ENCODE data around the gene ANKRD39. TPM values are rescaled to one million over a fixed set of nuclear protein-coding genes. Genes with fewer than 3 reads are reported as not detected.

The ANKRD39 gene
- total and polyA plus RNA-seq, 2 donors (not counting 1 experiment from before 2014, with no cell fraction given): 14.8 to 19.3 TPM

- no peaks in the 10 kb centered on the region for H3K27me3 ChIP-seq (replicated peaks in 1 of 4; ENCODE audit: control extremely low read depth in 1 of 4, control insufficient read depth in 3 of 4, insufficient read depth in 4 of 4, low read length in 3 of 4)
- no peaks in the 10 kb centered on the region for H3K9me3 Mint-ChIP-seq (ENCODE audit: insufficient read depth)
- DNase-seq (no peak), ATAC-seq (ENCODE audit: low read depth) (no peak)
- H3K4me3 ChIP-seq (ENCODE audit: control extremely low read depth in 1 of 5, extremely low read depth in 1 of 5, insufficient read depth in 1 of 5, low read depth in 2 of 5, low read length in 4 of 5): no peak overlapping the region
- H4K20me1 ChIP-seq (ENCODE audit: control insufficient read depth, insufficient read depth, low read length, poor library complexity, severe bottlenecking): no peaks in the 10 kb centered on the region
- ChIA-PET POLR2A (no interaction called here), CTCF (interaction anchor here (0.8 to 1.3 kb wide), 2 partner anchors 20 to 74 kb away, joined by 3 to 6 read pairs; partner anchors contain the start of gene ANKRD39)
- TF ChIP-seq CTCF (IDR thresholded peaks at IDR 0.05): no peak
- TF ChIP-seq EZH2 (IDR thresholded peaks at IDR 0.05; ENCODE audit: borderline replicate concordance, insufficient read depth, low read depth, low read length, poor library complexity, severe bottlenecking): no peak
- no peaks in the 10 kb centered on the region for H3K79me2 ChIP-seq (ENCODE audit: control insufficient read depth, insufficient read depth, low read length)
- peaks cover 10 to 22% of the 10 kb centered on the region in 2 donors for H3K4me1 ChIP-seq (ENCODE audit: control insufficient read depth in 2 of 2, insufficient read depth in 2 of 2, low read length in 2 of 2)
- H3K27ac ChIP-seq (ENCODE audit: low read length in 2 of 2): no peak overlapping the region
- H3K9me3 ChIP-seq (ENCODE audit: control extremely low read depth in 1 of 3, control insufficient read depth in 2 of 3, insufficient read depth in 1 of 3, low read length in 2 of 3): no peaks in the 10 kb centered on the region
- H3K36me3 ChIP-seq (replicated peaks in 1 of 2; ENCODE audit: control extremely low read depth in 1 of 2, control insufficient read depth in 1 of 2, extremely low read depth in 1 of 2, insufficient read depth in 2 of 2, low read length in 1 of 2): peaks cover 0 to 31% of the 10 kb centered on the region in 2 experiments
- peaks cover 24% of the 10 kb centered on the region for H3K4me1 Mint-ChIP-seq
- no peak overlapping the region for H3K4me2 ChIP-seq (replicated peaks; ENCODE audit: low read depth, low read length, poor library complexity, severe bottlenecking)
- no peak overlapping the region for H2AFZ ChIP-seq (ENCODE audit: insufficient read depth, low read depth, low read length, poor library complexity, severe bottlenecking)
- no peaks in the 10 kb centered on the region for H3K27me3 Mint-ChIP-seq
- 97% methylated on average over 9 of the region's 9 CpGs for WGBS (ENCODE audit: insufficient coverage)
- intact Hi-C loops (cut with micrococcal nuclease): no loop called here
- no peak overlapping the region for H3K9ac ChIP-seq (ENCODE audit: low read length)
- H3K4me3 Mint-ChIP-seq: no peak overlapping the region
- H3K27ac Mint-ChIP-seq: no peak overlapping the region
These were observed 20.2 kb downstream of the ANKRD39 start for GRCh38 chr2:96837575-96837974.

DNA sequence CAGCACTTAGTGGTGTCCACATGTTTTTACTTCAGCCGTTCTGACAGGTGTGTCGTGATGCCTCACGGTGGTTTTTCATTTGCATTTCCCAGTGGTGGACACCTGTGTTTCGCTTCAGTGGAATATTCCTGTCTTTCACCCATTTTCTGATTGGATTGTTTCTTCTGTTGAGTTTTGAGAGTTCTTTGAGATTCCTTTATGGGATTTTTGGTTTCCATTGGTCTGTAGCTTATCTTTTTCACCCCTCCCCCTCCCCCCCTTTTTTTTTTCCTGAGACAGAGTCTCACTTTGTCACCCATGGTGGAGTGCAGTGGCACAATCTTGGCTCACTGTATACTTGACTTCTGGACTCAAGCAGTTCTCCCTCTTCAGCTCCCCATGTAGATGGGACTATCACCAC lies 22.0 kb downstream of the ANKRD39 start:
- Histone ChIP-seq H3K27ac (ENCODE audit: low read length in 2 of 2) (no peak overlapping the region), H4K20me1 (ENCODE audit: control insufficient read depth, insufficient read depth, low read length, poor library complexity, severe bottlenecking) (no peaks in the 10 kb centered on the region), H3K4me2 (replicated peaks; ENCODE audit: low read depth, low read length, poor library complexity, severe bottlenecking) (no peak overlapping the region), H3K9ac (ENCODE audit: low read length) (no peak overlapping the region), H3K79me2 (ENCODE audit: control insufficient read depth, insufficient read depth, low read length) (no peaks in the 10 kb centered on the region), H3K27me3 (replicated peaks in 1 of 4; ENCODE audit: control extremely low read depth in 1 of 4, control insufficient read depth in 3 of 4, insufficient read depth in 4 of 4, low read length in 3 of 4) (no peaks in the 10 kb centered on the region), H2AFZ (ENCODE audit: insufficient read depth, low read depth, low read length, poor library complexity, severe bottlenecking) (no peak overlapping the region), H3K4me1 (ENCODE audit: control insufficient read depth in 2 of 2, insufficient read depth in 2 of 2, low read length in 2 of 2) (peaks cover 10 to 22% of the 10 kb centered on the region in 2 donors), H3K36me3 (replicated peaks in 1 of 2; ENCODE audit: control extremely low read depth in 1 of 2, control insufficient read depth in 1 of 2, extremely low read depth in 1 of 2, insufficient read depth in 2 of 2, low read length in 1 of 2) (peaks cover 0 to 48% of the 10 kb centered on the region in 2 experiments), H3K4me3 (ENCODE audit: control extremely low read depth in 1 of 5, extremely low read depth in 1 of 5, insufficient read depth in 1 of 5, low read depth in 2 of 5, low read length in 4 of 5) (no peak overlapping the region), H3K9me3 (ENCODE audit: control extremely low read depth in 1 of 3, control insufficient read depth in 2 of 3, insufficient read depth in 1 of 3, low read length in 2 of 3) (no peaks in the 10 kb centered on the region)
- no peak for TF ChIP-seq EZH2 (IDR thresholded peaks at IDR 0.05; ENCODE audit: borderline replicate concordance, insufficient read depth, low read depth, low read length, poor library complexity, severe bottlenecking)
- TF ChIP-seq CTCF (IDR thresholded peaks at IDR 0.05): no peak
- intact Hi-C loops (cut with micrococcal nuclease): no loop called here
- ATAC-seq (ENCODE audit: low read depth): no peak
- no peaks in the 10 kb centered on the region for H3K27me3 Mint-ChIP-seq
- POLR2A ChIA-PET: interaction anchor here (0.9 kb wide), 1 partner anchor 198 kb away, joined by 6 read pairs; no protein-coding TSS in a partner anchor
- no peak for DNase-seq
- H3K4me1 Mint-ChIP-seq: peaks cover 24% of the 10 kb centered on the region
- H3K4me3 Mint-ChIP-seq: no peak overlapping the region
- CTCF ChIA-PET: interaction anchor here (1.3 kb wide), 1 partner anchor 115 kb away, joined by 5 read pairs; no protein-coding TSS in a partner anchor
- no peak overlapping the region for H3K27ac Mint-ChIP-seq
- WGBS (ENCODE audit: insufficient coverage): 83% methylated on average over 3 of the region's 4 CpGs
- H3K9me3 Mint-ChIP-seq (ENCODE audit: insufficient read depth): no peaks in the 10 kb centered on the region

Measured in B cell (primary cell).